Neuron (in vitro differentiated cells): ENCODE data around the gene CCDC154.

Experiments used
- H2AFZ ChIP-seq: one replicate; pipeline ENCODE4 v1.6.1; 2013; ENCODE audit warnings: low read depth, mild to moderate bottlenecking, inconsistent platforms, low read length, moderate library complexity
- H3K27me3 ChIP-seq: one replicate; pipeline ENCODE4 v1.6.1; 2013; ENCODE audit warnings: low read length; ENCODE audit not compliant: insufficient read depth
- H3K36me3 ChIP-seq: one replicate; pipeline ENCODE4 v1.6.1; 2013; ENCODE audit warnings: low read length; ENCODE audit not compliant: insufficient read depth
- H3K4me1 ChIP-seq: one replicate; pipeline ENCODE4 v1.6.1; 2013; ENCODE audit warnings: low read length; ENCODE audit not compliant: insufficient read depth
- H3K4me3 ChIP-seq: 2 replicates; pipeline ENCODE4 v1.5.1; 2013; ENCODE audit warnings: mild to moderate bottlenecking, low read length, moderate library complexity
- H3K9me3 ChIP-seq: one replicate; pipeline ENCODE4 v1.6.1; 2013; ENCODE audit warnings: low read length

CCDC154 gene

GRCh38 chr16:1443980-1444729 lies at the start of gene CCDC154:
TSS of gene CCDC154 (minus strand) at chr16:1444556. CDS start at chr16:1444322, 234 bp downstream.
- Histone ChIP-seq H3K4me1 (no peaks in the 10 kb centered on the region), H3K4me3 (no peak within 1 kb of the TSS), H3K36me3 (peaks cover 26% of the 10 kb centered on the region), H2AFZ (no peak within 1 kb of the TSS), H3K9me3 (no peaks in the 10 kb centered on the region), H3K27me3 (no peaks in the 10 kb centered on the region)

GRCh38 chr16:1493746-1494094 lies 49.4 kb upstream of the CCDC154 start:
- Histone ChIP-seq H3K4me1 (peaks cover 15% of the 10 kb centered on the region), H3K4me3 (peak overlapping the region; percentile 54), H2AFZ (peak overlapping the region; percentile 40), H3K9me3 (no peaks in the 10 kb centered on the region), H3K27me3 (no peaks in the 10 kb centered on the region), H3K36me3 (peaks cover 28% of the 10 kb centered on the region)

GRCh38 chr16:1492923-1493745 lies 48.8 kb upstream of the CCDC154 start, which contains the start of gene TELO2:
TSS of gene TELO2 (plus strand) at chr16:1493360. CDS start at chr16:1494282, 922 bp downstream.
- Histone ChIP-seq H3K4me1 (peaks cover 15% of the 10 kb centered on the region), H3K9me3 (no peaks in the 10 kb centered on the region), H3K4me3 (peak within 1 kb of the TSS; percentile 54), H3K36me3 (peaks cover 28% of the 10 kb centered on the region), H3K27me3 (no peaks in the 10 kb centered on the region), H2AFZ (peak within 1 kb of the TSS; percentile 40)

- H2AFZ ChIP-seq = peak overlapping the region; percentile 40
- peaks cover 22% of the 10 kb centered on the region for H3K36me3 ChIP-seq
- peaks cover 15% of the 10 kb centered on the region for H3K4me1 ChIP-seq
- H3K27me3 ChIP-seq = no peaks in the 10 kb centered on the region
- H3K9me3 ChIP-seq = no peaks in the 10 kb centered on the region
- peak overlapping the region; percentile 54 for H3K4me3 ChIP-seq
These were observed 47.9 kb upstream of the CCDC154 start for GRCh38 chr16:1492082-1492922.

GRCh38 chr16:1491327-1491726 lies 47.0 kb upstream of the CCDC154 start:
- no peak overlapping the region for H3K4me3 ChIP-seq
- no peaks in the 10 kb centered on the region for H3K27me3 ChIP-seq
- peaks cover 15% of the 10 kb centered on the region for H3K4me1 ChIP-seq
- H3K9me3 ChIP-seq = no peaks in the 10 kb centered on the region
- no peak overlapping the region for H2AFZ ChIP-seq
- peaks cover 13% of the 10 kb centered on the region for H3K36me3 ChIP-seq

- Histone ChIP-seq H3K36me3 (no peaks in the 10 kb centered on the region), H2AFZ (no peak overlapping the region), H3K4me1 (peaks cover 7% of the 10 kb centered on the region), H3K27me3 (no peaks in the 10 kb centered on the region), H3K9me3 (no peaks in the 10 kb centered on the region), H3K4me3 (no peak overlapping the region)
These were observed 44.7 kb upstream of the CCDC154 start for GRCh38 chr16:1489077-1489476.

GRCh38 chr16:1488619-1489018 lies 44.3 kb upstream of the CCDC154 start, which contains the start of gene PTX4:
TSS of gene PTX4 (minus strand) at chr16:1488944. CDS start at chr16:1488909, 35 bp downstream.
- H3K36me3 ChIP-seq = no peaks in the 10 kb centered on the region
- no peaks in the 10 kb centered on the region for H3K27me3 ChIP-seq
- H2AFZ ChIP-seq = no peak within 1 kb of the TSS
- no peak within 1 kb of the TSS for H3K4me3 ChIP-seq
- H3K4me1 ChIP-seq = peaks cover 6% of the 10 kb centered on the region
- no peaks in the 10 kb centered on the region for H3K9me3 ChIP-seq

- H3K36me3 ChIP-seq = no peaks in the 10 kb centered on the region
- no peak overlapping the region for H3K4me3 ChIP-seq
- H3K9me3 ChIP-seq = no peaks in the 10 kb centered on the region
- peaks cover 6% of the 10 kb centered on the region for H3K4me1 ChIP-seq
- H3K27me3 ChIP-seq = no peaks in the 10 kb centered on the region
- H2AFZ ChIP-seq = no peak overlapping the region
These were observed 43.8 kb upstream of the CCDC154 start for GRCh38 chr16:1488054-1488601.

- Histone ChIP-seq H3K27me3 (peaks cover under 1% of the 10 kb centered on the region), H3K4me3 (no peak overlapping the region), H3K4me1 (peaks cover 2% of the 10 kb centered on the region), H3K9me3 (no peaks in the 10 kb centered on the region), H3K36me3 (no peaks in the 10 kb centered on the region), H2AFZ (no peak overlapping the region)
These were observed 43.2 kb upstream of the CCDC154 start for GRCh38 chr16:1487395-1488053.

GRCh38 chr16:1486551-1487390 lies 42.4 kb upstream of the CCDC154 start:
- Histone ChIP-seq H3K27me3 (peaks cover 3% of the 10 kb centered on the region), H3K4me3 (no peak overlapping the region), H3K4me1 (no peaks in the 10 kb centered on the region), H3K9me3 (no peaks in the 10 kb centered on the region), H2AFZ (no peak overlapping the region), H3K36me3 (no peaks in the 10 kb centered on the region)

GRCh38 chr16:1485847-1486496 lies 41.6 kb upstream of the CCDC154 start:
- Histone ChIP-seq H3K27me3 (peaks cover 3% of the 10 kb centered on the region), H3K4me3 (no peak overlapping the region), H3K36me3 (no peaks in the 10 kb centered on the region), H3K9me3 (no peaks in the 10 kb centered on the region), H2AFZ (no peak overlapping the region), H3K4me1 (no peaks in the 10 kb centered on the region)
